ENCODE measurements around the gene C19orf25. TPM values are rescaled to one million over a fixed set of nuclear protein-coding genes. Genes with fewer than 3 reads are reported as not detected.

C19orf25 gene
- total and polyA plus RNA-seq, 9 of the 15 experiments (the other 6 are each of a cell fraction or from before 2014, with no cell fraction given), result 0.79 to 96.0 (median 36.1) TPM

DNA sequence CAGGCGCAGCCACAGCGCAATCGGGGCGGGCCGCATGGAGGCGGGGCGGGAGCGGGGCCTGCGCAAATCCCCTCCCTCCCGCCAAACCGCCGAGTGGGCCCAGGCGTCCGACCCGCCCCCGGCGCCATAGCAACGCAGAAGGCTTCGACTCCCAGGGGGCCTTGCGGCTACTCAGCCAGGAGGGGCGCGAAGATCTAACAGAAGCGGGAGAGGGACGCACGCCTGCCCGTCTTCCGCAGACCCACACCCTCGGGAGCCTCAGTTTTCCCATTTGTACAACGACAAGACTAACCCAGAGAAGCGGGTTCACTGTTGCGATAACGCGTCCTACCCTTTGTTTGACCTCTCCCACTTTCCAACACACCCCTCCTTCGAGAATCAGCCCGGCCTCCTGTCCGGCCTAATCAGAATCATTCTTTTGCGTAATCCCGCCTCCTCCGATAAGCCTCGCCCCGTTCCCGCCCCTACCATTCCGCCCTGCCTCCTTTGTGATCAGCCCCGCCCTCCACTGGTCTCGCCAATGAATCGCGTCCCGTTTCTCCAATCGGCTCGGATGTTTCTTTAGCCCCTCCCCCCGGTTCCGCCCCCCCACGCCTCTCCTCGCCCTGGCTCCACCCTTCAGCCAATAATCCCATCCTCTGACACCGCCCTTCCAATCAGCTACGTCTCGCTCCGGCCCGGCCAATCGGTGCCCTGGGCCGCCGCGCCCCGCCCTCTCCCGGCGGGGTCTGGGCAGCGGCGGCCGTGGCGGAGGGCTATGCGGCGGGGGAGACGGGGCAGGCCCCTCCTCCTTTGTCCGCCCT, 11.5 kb upstream of the C19orf25 start, which contains the start of gene PCSK4 (continued):
- peak; percentile 90 for TF ChIP-seq RBM25 (IDR thresholded peaks at IDR 0.05; ENCODE audit: low read depth, low read length, severe bottlenecking)
- TF ChIP-seq, protein P1, sequence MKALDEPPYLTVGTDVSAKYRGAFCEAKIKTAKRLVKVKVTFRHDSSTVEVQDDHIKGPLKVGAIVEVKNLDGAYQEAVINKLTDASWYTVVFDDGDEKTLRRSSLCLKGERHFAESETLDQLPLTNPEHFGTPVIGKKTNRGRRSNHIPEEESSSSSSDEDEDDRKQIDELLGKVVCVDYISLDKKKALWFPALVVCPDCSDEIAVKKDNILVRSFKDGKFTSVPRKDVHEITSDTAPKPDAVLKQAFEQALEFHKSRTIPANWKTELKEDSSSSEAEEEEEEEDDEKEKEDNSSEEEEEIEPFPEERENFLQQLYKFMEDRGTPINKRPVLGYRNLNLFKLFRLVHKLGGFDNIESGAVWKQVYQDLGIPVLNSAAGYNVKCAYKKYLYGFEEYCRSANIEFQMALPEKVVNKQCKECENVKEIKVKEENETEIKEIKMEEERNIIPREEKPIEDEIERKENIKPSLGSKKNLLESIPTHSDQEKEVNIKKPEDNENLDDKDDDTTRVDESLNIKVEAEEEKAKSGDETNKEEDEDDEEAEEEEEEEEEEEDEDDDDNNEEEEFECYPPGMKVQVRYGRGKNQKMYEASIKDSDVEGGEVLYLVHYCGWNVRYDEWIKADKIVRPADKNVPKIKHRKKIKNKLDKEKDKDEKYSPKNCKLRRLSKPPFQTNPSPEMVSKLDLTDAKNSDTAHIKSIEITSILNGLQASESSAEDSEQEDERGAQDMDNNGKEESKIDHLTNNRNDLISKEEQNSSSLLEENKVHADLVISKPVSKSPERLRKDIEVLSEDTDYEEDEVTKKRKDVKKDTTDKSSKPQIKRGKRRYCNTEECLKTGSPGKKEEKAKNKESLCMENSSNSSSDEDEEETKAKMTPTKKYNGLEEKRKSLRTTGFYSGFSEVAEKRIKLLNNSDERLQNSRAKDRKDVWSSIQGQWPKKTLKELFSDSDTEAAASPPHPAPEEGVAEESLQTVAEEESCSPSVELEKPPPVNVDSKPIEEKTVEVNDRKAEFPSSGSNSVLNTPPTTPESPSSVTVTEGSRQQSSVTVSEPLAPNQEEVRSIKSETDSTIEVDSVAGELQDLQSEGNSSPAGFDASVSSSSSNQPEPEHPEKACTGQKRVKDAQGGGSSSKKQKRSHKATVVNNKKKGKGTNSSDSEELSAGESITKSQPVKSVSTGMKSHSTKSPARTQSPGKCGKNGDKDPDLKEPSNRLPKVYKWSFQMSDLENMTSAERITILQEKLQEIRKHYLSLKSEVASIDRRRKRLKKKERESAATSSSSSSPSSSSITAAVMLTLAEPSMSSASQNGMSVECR (CRISPR knock-in tag; IDR thresholded peaks at IDR 0.05), result peak; percentile 93
- no peak for TF ChIP-seq KDM2B (CRISPR knock-in tag; IDR thresholded peaks at IDR 0.05)
- TF ChIP-seq GATA2 (CRISPR knock-in tag; IDR thresholded peaks at IDR 0.05), result no peak
- TF ChIP-seq NFATC3 (IDR thresholded peaks at IDR 0.05), result no peak
- no peak for TF ChIP-seq IRF2 (CRISPR knock-in tag; IDR thresholded peaks at IDR 0.05)
- TF ChIP-seq, protein P2, sequence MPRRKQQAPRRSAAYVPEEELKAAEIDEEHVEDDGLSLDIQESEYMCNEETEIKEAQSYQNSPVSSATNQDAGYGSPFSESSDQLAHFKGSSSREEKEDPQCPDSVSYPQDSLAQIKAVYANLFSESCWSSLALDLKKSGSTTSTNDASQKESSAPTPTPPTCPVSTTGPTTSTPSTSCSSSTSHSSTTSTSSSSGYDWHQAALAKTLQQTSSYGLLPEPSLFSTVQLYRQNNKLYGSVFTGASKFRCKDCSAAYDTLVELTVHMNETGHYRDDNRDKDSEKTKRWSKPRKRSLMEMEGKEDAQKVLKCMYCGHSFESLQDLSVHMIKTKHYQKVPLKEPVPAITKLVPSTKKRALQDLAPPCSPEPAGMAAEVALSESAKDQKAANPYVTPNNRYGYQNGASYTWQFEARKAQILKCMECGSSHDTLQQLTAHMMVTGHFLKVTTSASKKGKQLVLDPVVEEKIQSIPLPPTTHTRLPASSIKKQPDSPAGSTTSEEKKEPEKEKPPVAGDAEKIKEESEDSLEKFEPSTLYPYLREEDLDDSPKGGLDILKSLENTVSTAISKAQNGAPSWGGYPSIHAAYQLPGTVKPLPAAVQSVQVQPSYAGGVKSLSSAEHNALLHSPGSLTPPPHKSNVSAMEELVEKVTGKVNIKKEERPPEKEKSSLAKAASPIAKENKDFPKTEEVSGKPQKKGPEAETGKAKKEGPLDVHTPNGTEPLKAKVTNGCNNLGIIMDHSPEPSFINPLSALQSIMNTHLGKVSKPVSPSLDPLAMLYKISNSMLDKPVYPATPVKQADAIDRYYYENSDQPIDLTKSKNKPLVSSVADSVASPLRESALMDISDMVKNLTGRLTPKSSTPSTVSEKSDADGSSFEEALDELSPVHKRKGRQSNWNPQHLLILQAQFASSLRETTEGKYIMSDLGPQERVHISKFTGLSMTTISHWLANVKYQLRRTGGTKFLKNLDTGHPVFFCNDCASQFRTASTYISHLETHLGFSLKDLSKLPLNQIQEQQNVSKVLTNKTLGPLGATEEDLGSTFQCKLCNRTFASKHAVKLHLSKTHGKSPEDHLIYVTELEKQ (CRISPR knock-in tag; IDR thresholded peaks at IDR 0.05), result no peak
- peak; percentile 0 for TF ChIP-seq POLR2B (IDR thresholded peaks at IDR 0.05; ENCODE audit: low read depth, partially characterized antibody)
- TF ChIP-seq POU5F1 (IDR thresholded peaks at IDR 0.05; ENCODE audit: borderline replicate concordance, low read depth, low read length, partially characterized antibody), result no peak
- TF ChIP-seq SMAD2 (IDR thresholded peaks at IDR 0.05; ENCODE audit: low read depth, low read length), result no peak
- TF ChIP-seq, protein P3, sequence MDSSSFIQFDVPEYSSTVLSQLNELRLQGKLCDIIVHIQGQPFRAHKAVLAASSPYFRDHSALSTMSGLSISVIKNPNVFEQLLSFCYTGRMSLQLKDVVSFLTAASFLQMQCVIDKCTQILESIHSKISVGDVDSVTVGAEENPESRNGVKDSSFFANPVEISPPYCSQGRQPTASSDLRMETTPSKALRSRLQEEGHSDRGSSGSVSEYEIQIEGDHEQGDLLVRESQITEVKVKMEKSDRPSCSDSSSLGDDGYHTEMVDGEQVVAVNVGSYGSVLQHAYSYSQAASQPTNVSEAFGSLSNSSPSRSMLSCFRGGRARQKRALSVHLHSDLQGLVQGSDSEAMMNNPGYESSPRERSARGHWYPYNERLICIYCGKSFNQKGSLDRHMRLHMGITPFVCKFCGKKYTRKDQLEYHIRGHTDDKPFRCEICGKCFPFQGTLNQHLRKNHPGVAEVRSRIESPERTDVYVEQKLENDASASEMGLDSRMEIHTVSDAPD (CRISPR knock-in tag; IDR thresholded peaks at IDR 0.05), result no peak
- TF ChIP-seq NFE2 (IDR thresholded peaks at IDR 0.05; ENCODE audit: low read depth), result no peak
- TF ChIP-seq, protein P4, sequence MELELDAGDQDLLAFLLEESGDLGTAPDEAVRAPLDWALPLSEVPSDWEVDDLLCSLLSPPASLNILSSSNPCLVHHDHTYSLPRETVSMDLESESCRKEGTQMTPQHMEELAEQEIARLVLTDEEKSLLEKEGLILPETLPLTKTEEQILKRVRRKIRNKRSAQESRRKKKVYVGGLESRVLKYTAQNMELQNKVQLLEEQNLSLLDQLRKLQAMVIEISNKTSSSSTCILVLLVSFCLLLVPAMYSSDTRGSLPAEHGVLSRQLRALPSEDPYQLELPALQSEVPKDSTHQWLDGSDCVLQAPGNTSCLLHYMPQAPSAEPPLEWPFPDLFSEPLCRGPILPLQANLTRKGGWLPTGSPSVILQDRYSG (tag; conservative IDR thresholded peaks at IDR 0.05; ENCODE audit: low read depth), result no peak

All from K562 (cell line).